NCI-H748 (cell line): Measurements from ENCODE around the gene METAP1D.

Experiments used
- DNase-seq: peaks from one replicate; lab custom pipeline; 2025; ENCODE audit not compliant: unreplicated experiment; lab: John Stamatoyannopoulos, UW

Gene METAP1D

GRCh38 chr2:172079416-172079815 is 79.7 kb downstream of the METAP1D start:
- no peak for DNase-seq

- no peak for DNase-seq
These were observed 80.3 kb downstream of the METAP1D start for GRCh38 chr2:172079838-172080640.

GRCh38 chr2:172080641-172081220 is 81.0 kb downstream of the METAP1D start:
- peak; percentile 14 for DNase-seq

GRCh38 chr2:172081221-172082022 is 81.7 kb downstream of the METAP1D start:
- DNase-seq = no peak

- DNase-seq = no peak
These were observed 82.6 kb downstream of the METAP1D start for GRCh38 chr2:172082105-172082943.

- DNase-seq = no peak
These were observed 83.3 kb downstream of the METAP1D start for GRCh38 chr2:172082944-172083627.

- no peak for DNase-seq
These were observed 84.1 kb downstream of the METAP1D start for GRCh38 chr2:172083628-172084394.

GRCh38 chr2:172084395-172084644 is 84.6 kb downstream of the METAP1D start:
- DNase-seq = no peak

- peak; percentile 98 for DNase-seq
These were observed 85.1 kb downstream of the METAP1D start for GRCh38 chr2:172084645-172085459.

GRCh38 chr2:172085460-172086159 is 85.9 kb downstream of the METAP1D start, which contains the start of gene DLX1:
DLX1 (plus strand) TSS chr2:172085507; CDS start chr2:172085678, 171 bp downstream.
- DNase-seq = peak; percentile 89

GRCh38 chr2:172086241-172087206 is 86.8 kb downstream of the METAP1D start:
- DNase-seq = peak; percentile 82

GRCh38 chr2:172087207-172087779 is 87.5 kb downstream of the METAP1D start:
- no peak for DNase-seq

GRCh38 chr2:172087780-172088244 is 88.1 kb downstream of the METAP1D start:
- no peak for DNase-seq

- DNase-seq = peak; percentile 51
These were observed 88.7 kb downstream of the METAP1D start for GRCh38 chr2:172088245-172089004.

- no peak for DNase-seq
These were observed 89.3 kb downstream of the METAP1D start for GRCh38 chr2:172089005-172089504.

- no peak for DNase-seq
These were observed 89.9 kb downstream of the METAP1D start for GRCh38 chr2:172089633-172090032.
